SK-N-SH treated with all-trans-retinoic acid at 6 μM for 48 hours (cell line): ENCODE measurements around the gene MPST.
A peak's percentile ranks its signal among the peaks of the same experiment; 100 is the strongest.
"Not testable (repeated sequence)": the region's sequence is repeated elsewhere in the genome, so short reads cannot be mapped to it uniquely, and the experiment has no call there.

ENCODE experiments used
- ATAC-seq: fragments of 200-7000 bp; cut with Tn5 transposase; 3 replicates; pipeline ENCODE4 v1.9.1; 2020; ENCODE audit warnings: mild to moderate bottlenecking, moderate library complexity
- BACH2 ChIP-seq: fragments of 250-450 bp; sonication (Bioruptor Pico); IDR thresholded peaks from 2 replicates; pipeline ENCODE4 v1.9.0; 2021; ENCODE audit warnings: mild to moderate bottlenecking, borderline replicate concordance
- CSDC2 ChIP-seq: fragments of 250-450 bp; sonication (Bioruptor Pico); IDR thresholded peaks from 2 replicates; pipeline ENCODE4 v1.5.0; 2020; ENCODE audit warnings: mild to moderate bottlenecking, moderate library complexity
- GLIS3 ChIP-seq: fragments of 250-450 bp; sonication (Bioruptor Pico); IDR thresholded peaks from 2 replicates; pipeline ENCODE4 v1.5.0; 2020; ENCODE audit warnings: mild to moderate bottlenecking, moderate library complexity
- ISL1 ChIP-seq: fragments of 250-450 bp; sonication (Bioruptor Pico); IDR thresholded peaks from 2 replicates; pipeline ENCODE4 v2.1.2; 2022; ENCODE audit warnings: mild to moderate bottlenecking, moderate library complexity
- OSR1 ChIP-seq: fragments of 250-450 bp; sonication (Bioruptor Pico); IDR thresholded peaks from 2 replicates; pipeline ENCODE4 v1.8.0; 2022; ENCODE audit warnings: moderate library complexity, mild to moderate bottlenecking, inconsistent platforms
- PPARA ChIP-seq: fragments of 250-450 bp; sonication (Bioruptor Pico); IDR thresholded peaks from 2 replicates; pipeline ENCODE4 v1.5.0; 2020; ENCODE audit warnings: mild to moderate bottlenecking, borderline replicate concordance
- RARB ChIP-seq: fragments of 250-450 bp; sonication (Bioruptor Pico); IDR thresholded peaks from 2 replicates; pipeline ENCODE4 v1.8.0; 2021; ENCODE audit warnings: mild to moderate bottlenecking, moderate library complexity
- SNAI2 ChIP-seq: fragments of 250-450 bp; sonication (Bioruptor Pico); IDR thresholded peaks from 2 replicates; pipeline ENCODE4 v1.5.0; 2020; ENCODE audit warnings: mild to moderate bottlenecking, moderate library complexity
- TCF4 ChIP-seq: fragments of 250-450 bp; sonication (Bioruptor Pico); IDR thresholded peaks from 2 replicates; pipeline ENCODE4 v1.8.0; 2021; ENCODE audit warnings: mild to moderate bottlenecking, moderate library complexity, borderline replicate concordance
- TOX ChIP-seq: fragments of 250-450 bp; sonication (Bioruptor Pico); IDR thresholded peaks from 2 replicates; pipeline ENCODE4 v1.8.0; 2021; ENCODE audit warnings: mild to moderate bottlenecking, moderate library complexity, borderline replicate concordance
- TSHZ2 ChIP-seq: fragments of 250-450 bp; sonication (Bioruptor Pico); IDR thresholded peaks from 2 replicates; pipeline ENCODE4 v1.5.0; 2020; ENCODE audit warnings: mild to moderate bottlenecking, moderate library complexity
- ZFP3 ChIP-seq: fragments of 250-450 bp; sonication (Bioruptor Pico); IDR thresholded peaks from 2 replicates; pipeline ENCODE4 v1.5.0; 2020; ENCODE audit warnings: mild to moderate bottlenecking, moderate library complexity
- ZFP30 ChIP-seq: fragments of 450-650 bp; formaldehyde crosslinking; IDR thresholded peaks from 2 replicates; pipeline ENCODE4 v1.5.0; 2022; ENCODE audit warnings: mild to moderate bottlenecking, moderate library complexity
- ZNF565 ChIP-seq: fragments of 450-650 bp; formaldehyde crosslinking; conservative IDR thresholded peaks from 2 replicates; pipeline ENCODE4 v1.5.0; 2020; ENCODE audit warnings: low read depth, mild to moderate bottlenecking, moderate library complexity
- TF ChIP-seq, protein P1 (sequence below): fragments of 250-450 bp; sonication (Bioruptor Pico); IDR thresholded peaks from 2 replicates; pipeline ENCODE4 v1.8.0; 2020; ENCODE audit warnings: mild to moderate bottlenecking, moderate library complexity, borderline replicate concordance

The MPST gene

GRCh38 chr22:37069319-37069718, 49.8 kb downstream of the MPST start (continued):
- no peak for TF ChIP-seq ZNF565

GRCh38 chr22:37069719-37070118, 50.2 kb downstream of the MPST start:
- TF ChIP-seq, protein P1, sequence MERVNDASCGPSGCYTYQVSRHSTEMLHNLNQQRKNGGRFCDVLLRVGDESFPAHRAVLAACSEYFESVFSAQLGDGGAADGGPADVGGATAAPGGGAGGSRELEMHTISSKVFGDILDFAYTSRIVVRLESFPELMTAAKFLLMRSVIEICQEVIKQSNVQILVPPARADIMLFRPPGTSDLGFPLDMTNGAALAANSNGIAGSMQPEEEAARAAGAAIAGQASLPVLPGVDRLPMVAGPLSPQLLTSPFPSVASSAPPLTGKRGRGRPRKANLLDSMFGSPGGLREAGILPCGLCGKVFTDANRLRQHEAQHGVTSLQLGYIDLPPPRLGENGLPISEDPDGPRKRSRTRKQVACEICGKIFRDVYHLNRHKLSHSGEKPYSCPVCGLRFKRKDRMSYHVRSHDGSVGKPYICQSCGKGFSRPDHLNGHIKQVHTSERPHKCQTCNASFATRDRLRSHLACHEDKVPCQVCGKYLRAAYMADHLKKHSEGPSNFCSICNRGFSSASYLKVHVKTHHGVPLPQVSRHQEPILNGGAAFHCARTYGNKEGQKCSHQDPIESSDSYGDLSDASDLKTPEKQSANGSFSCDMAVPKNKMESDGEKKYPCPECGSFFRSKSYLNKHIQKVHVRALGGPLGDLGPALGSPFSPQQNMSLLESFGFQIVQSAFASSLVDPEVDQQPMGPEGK (CRISPR knock-in tag): no peak
- TF ChIP-seq TSHZ2 (CRISPR knock-in tag): no peak
- TF ChIP-seq ZFP3 (CRISPR knock-in tag): no peak
- TF ChIP-seq CSDC2 (CRISPR knock-in tag): no peak
- no peak for TF ChIP-seq SNAI2 (CRISPR knock-in tag)
- peak; percentile 4; the same call in 1 of the 3 replicates for ATAC-seq

- no peak for ATAC-seq
- TF ChIP-seq OSR1 (CRISPR knock-in tag) (no peak), TCF4 (CRISPR knock-in tag) (no peak), PPARA (CRISPR knock-in tag) (no peak), BACH2 (CRISPR knock-in tag) (no peak), ZFP30 (CRISPR knock-in tag) (no peak), CSDC2 (CRISPR knock-in tag) (no peak), GLIS3 (CRISPR knock-in tag) (no peak), ZNF565 (no peak), ISL1 (no peak), TOX (CRISPR knock-in tag) (no peak)
- TF ChIP-seq, protein P1 (CRISPR knock-in tag): no peak
Observed at GRCh38 chr22:37070334-37070733, 50.8 kb downstream of the MPST start.

GRCh38 chr22:37070744-37071143, 51.2 kb downstream of the MPST start:
- ATAC-seq: no peak

GRCh38 chr22:37071850-37072592, 52.5 kb downstream of the MPST start:
- ATAC-seq: not testable (repeated sequence)

More at GRCh38 chr22:37070744-37071143, 51.2 kb downstream of the MPST start:
- TF ChIP-seq ZFP30 (CRISPR knock-in tag) (no peak), RARB (no peak), SNAI2 (CRISPR knock-in tag) (no peak), TOX (CRISPR knock-in tag) (no peak)
- TF ChIP-seq, protein P1 (CRISPR knock-in tag): no peak

DNA sequence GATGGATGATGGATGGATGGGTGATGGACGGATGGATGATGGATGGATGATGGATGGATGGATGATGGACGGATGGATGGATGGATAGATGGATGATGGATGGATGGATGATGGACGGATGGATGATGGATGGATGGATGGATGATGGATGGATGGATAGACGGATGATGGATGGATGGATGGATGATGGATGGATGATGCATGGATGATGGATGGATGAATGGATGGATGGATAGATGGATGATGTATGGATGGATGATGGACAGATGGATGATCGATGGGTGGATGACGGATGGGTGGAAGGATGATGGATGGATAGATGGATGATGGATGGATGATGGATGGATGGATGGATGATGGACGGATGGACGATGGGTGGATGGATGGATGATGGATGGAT, 53.1 kb downstream of the MPST start:
- TF ChIP-seq TOX (CRISPR knock-in tag): no peak
- TF ChIP-seq CSDC2 (CRISPR knock-in tag): no peak
- TF ChIP-seq ZFP3 (CRISPR knock-in tag): no peak
- no peak for TF ChIP-seq GLIS3 (CRISPR knock-in tag)
- no peak for TF ChIP-seq OSR1 (CRISPR knock-in tag)
- TF ChIP-seq, protein P1 (CRISPR knock-in tag): no peak
- no peak for ATAC-seq
